Activated CD4-positive, alpha-beta T cell treated with anti-CD3 and anti-CD28 coated beads, Interleukin-2, amount 50 U/mL, for 48 hours (primary cell): ENCODE data around the gene PMVK.
"Not testable (repeated sequence)": the region's sequence is repeated elsewhere in the genome, so short reads cannot be mapped to it uniquely, and the experiment has no call there.

ENCODE experiments used
- DNase-seq, 2 experiments: peaks; one replicate each; pipeline ENCODE4 v3.0.0-alpha.2; 2020

Gene PMVK

DNA sequence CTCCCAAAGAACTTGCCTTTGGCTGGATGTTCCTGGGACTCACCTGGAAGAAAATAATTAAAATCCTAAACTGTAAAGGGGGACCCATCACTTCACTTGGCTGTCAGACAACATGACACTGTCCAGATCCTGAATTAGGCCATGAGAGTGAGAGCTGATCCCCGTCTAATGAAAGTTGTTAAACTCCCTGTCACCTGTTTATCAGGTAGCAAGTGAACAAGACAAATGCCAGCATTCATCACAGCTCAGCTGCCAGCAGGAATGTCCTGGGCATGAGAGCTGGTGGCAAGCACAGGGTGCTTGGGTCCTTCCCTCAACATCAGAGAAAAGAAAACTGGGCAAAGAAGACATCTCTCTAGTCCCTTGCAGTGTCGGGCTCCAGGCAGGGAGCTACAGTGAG, 23.8 kb downstream of the PMVK start:
- no peak for DNase-seq

DNA sequence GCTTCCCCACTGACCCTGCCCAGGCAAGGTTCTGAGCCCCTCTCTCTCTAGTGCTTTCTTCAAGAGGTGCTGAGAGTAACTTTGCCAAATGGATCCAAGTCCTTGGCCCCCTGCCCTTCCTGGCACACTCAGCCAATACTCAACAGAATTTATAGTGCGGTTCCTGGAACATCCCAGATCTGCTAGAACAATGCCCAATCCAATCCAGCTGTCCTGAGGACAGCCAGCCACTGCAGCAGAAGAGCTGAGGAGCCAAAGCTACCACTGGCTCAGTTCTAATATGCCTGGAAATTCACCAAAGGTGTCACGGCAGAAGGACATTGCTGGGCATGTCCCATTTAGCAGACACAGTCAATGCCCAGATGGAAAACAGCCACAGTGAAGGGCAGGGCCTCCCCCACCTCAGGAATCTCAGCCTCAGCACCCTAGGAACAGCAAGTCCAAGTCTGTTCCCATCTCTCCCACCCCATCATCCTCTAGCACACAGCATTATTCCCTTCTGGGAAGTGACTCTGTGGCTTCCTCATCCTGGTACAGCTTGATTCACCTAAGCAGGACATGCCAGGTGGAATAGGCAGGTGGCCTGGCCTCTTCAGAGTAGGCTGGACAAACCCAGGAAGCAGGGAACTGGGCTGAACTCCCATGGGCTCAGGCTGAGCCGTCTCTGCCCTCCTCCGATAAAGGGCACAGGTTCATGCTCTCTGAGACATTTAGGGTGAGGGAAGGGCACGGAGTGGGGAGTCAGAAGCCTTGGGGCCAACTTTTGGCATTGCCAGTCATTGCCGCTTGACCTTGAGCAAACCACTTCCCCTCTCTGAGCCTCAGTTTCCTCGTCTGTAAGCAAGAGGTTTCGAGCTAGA, 24.6 kb downstream of the PMVK start:
- DNase-seq = no peak

DNA sequence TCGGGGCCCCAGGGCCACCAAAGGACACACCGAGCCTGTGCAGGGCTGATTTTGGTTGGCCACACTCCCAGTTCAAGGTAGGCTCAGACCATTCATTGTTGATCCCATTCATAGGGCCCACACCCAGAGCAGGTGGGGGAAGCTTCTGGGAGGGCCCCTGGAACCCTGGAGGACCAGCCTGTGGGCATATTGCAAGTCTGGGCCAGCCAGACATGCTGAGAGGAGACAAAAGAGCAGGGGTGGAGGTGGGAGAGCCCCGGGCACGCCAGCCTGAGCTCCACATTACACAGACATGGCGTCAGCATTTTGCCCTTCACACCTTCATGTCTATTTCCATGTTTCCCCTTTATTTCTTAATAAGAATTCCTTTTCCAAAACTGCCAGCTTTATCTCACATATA, 25.7 kb downstream of the PMVK start:
- no peak for DNase-seq

DNA sequence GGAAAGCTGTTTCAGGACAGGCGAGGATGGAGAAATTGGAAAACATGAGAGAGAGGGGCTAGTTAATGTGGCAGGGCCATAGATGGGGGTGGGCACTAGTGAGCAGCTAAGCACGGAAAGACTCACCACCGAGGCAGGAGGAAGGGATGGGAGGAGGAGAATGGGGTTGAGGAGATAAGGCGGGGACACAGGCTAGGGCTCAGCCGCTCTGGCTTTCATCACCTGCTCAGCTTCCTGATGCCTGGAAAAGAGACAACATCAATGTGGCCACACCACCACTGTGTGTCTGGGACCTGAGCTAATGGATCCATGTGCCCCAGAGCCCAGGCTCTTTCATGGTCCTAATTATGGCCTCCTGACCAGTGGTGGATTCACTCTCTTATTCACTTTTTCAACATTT, 27.6 kb downstream of the PMVK start:
- no peak for DNase-seq

DNA sequence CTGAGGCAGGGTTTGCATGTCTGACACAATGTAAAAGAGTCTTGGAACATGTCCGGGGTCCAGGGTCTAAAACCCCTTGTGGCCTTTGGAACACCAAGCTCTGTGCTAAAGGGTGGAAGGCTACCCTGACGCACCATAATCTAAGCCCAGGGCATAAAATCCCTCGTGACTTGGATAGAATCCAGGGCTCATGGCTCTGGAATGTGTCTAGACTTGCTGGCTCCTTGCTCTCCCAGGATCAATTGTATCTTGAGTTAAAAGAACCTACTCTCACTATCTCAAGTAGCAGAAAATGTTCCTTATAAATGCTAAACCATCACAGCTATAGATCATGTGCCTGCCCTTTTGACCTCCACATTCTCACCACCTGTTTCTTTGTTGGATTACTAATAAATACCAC, 28.4 kb downstream of the PMVK start:
- not testable (repeated sequence) for DNase-seq

DNA sequence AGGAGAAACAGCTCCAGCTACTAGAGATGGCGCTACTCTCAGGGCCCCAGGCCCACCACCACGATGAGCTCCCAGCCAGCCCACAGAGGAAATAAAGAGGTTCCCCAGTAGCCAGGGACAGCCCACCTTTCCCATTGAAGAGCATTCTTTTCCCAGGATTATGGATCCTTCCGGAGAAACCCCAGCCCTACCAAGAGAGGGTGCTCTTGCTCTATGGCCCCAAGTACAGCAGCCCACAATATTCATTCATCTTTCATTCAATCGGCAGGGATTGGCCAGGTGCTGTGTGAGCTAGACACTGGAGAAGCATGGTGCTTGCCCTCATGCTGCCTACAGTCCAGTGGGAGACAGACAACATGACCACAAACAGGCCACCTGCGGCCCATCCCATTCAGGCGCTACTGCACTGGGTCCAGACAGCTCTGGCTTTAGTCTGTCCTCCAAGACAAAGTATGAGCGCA, 29.9 kb downstream of the PMVK start:
- DNase-seq = no peak

DNA sequence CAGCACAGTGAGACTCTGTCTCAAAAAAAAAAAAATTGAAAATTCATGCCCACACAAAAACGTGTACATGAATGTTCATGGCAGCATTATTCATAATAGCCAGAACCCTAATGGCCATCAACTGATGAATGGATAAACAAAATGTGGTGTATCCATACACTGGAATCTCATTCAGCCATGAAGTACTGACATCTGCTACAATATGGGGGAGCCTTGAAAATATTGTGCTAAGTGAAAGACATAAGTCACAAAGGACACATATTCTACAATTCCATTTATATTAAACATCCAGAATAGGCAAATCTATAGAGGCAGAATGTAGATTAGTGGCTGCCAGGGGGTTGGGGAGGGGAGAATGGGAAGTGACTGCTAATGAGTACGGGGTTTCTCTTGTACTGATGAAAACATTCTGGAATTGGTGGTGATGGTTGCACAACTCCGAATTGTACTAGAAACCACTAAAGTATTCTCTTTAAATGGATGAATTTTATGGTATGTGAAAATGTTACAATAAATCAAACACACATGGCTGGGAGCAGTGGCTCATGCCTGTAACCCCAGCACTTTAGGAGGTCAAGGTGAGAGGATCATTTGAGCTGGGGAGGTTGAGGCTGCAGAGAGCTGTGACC, 33.5 kb downstream of the PMVK start:
- DNase-seq = no peak

DNA sequence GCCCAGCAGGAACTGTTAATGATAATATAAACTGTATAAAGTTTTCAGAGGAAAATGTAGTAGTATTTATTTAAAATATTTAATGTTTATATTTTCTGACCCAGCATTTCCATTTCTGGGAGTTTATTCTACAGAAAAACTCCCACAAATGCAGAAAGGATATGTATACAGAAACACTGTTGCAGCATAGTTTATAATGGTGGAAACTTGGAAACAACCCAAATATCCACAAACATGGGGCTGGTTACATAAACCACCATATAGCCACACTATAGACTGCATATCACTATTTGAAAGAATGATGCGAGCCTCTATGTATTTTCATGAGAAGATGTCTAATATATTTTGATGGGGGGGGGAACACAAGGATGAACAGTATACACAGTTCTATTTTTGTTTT, 34.9 kb downstream of the PMVK start:
- DNase-seq = no peak

DNA sequence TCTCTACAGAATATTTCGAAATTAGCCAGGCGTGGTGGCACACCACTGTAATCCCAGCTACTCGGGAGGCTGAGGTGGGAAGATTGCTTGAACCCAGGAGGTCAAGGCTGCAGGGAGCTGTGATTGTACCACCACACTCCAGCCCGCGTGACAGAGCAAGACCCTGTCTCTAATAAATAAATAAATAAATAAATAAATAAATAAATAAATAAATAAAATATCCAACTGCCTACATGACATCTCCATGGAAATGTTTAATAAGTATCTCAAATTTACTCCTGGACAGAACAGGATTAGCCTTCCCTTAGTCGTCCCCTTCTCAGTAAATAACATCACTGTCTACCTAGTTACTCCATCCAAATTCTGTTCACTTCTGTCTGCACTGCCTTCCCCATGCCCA, 37.5 kb downstream of the PMVK start:
- DNase-seq = no peak

DNA sequence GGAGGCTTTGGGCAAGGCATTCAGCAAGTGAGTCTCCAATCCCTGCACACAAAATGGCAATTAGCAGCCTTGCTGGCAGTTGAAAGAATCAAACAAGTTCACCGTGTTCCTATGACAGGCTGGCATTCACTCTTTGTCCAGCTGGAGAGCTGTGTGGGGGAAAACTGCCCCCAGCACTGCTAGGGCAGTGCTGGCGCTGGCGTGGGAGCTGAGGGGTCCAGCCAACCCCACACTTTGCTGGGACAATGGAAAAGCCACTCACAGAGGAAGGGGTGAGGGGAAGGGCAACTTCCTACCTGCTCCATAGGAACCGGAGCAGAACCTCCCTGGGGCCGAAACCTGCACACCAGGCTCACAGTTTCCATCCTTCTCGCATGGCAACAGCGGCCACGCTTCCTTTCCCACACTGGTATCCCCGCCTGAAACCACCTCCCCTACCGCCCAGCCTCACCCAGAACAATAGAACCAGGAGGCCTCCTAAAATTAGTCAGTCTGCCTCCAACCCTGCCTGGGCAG, 39.7 kb downstream of the PMVK start:
- DNase-seq = no peak

DNA sequence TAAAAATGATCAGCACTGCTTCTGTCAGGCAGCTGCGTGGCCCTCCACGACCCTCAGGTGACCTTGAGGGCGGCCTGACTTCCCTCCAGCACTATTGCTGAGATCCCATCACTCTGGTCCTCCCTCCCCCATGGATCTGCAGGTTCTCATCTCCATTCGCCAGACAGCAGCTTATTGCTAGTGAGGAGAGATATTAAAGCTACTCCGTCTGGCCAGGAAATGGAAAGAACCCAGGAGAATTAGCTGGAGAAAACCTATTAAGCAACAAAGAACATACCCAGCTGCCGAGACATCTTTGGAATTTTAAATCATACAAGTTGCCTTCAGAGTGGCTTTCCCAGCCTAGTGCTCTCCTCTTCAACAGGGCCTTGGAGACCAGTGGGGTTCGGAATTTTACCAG, 40.7 kb downstream of the PMVK start:
- no peak for DNase-seq

DNA sequence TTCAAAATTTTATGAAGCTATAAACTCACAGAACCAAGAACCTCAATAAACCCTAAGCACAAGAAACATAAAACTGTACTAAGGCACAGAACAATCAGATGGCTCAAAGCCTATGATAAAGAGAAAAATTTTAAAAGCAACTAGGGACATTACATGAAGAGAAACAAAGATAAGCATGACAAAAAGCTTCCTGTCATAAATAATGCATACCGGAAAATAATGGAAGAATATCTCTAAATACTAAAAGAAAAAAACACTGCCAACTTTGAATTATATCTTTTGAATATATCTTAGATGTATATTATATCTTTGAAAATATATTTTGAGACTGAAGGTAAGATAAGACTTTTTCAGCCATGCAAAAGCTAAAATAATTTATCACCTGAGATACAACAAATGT, 45.1 kb downstream of the PMVK start:
- DNase-seq = no peak

DNA sequence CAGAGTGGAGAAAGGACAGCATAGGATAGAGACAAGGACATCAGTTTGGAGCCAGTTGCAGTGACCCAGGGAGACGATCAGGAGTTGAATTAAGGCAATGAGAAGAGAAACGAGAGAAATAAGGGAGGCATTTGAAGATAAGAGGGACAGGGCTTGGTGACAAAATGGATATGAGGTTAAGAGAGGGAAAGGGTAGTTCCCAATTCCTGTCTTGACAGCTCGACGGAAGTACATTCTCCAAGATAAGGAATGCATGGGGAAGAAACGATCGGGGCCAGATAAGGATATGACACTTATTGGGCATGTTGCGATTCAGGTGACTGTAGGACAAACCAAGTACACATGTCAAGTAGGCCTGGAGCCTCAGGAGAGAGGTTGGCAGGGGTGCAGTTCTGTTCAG, 47.8 kb downstream of the PMVK start:
- no peak for DNase-seq

DNA sequence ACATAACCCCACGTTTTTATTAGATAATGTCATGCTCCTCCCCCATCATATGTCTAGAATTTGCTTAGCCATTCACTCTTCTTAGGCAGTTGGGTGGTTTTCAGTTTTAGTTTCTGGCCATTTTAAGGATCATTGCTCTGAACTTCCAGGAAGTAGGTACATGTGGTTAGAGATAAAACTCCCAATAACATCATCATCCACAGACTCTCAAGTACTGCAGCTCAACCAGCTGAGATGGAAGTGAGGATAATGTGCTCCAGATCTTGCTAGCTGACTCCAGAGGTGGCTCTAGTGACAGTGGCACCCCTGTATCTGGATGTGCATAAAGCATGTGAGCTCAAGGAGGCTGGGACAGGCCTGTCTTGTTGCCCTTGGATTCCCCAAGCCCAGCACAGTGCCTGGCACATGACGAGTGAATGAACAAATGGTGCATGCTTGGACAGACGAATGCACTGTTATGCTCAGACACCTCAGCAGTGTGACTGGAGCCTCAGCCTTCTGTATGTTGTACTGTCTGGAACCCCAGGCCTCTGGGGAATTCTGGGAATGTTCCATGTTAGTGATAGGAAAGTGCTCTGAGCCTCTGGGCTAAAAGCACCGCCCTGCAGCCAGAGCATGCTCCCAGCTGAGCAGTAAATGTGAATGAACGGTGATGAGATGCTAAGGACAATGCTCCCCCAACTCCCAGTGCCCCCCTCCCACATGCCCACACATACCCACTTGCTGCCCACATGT, 50.1 kb downstream of the PMVK start:
- DNase-seq = no peak

DNA sequence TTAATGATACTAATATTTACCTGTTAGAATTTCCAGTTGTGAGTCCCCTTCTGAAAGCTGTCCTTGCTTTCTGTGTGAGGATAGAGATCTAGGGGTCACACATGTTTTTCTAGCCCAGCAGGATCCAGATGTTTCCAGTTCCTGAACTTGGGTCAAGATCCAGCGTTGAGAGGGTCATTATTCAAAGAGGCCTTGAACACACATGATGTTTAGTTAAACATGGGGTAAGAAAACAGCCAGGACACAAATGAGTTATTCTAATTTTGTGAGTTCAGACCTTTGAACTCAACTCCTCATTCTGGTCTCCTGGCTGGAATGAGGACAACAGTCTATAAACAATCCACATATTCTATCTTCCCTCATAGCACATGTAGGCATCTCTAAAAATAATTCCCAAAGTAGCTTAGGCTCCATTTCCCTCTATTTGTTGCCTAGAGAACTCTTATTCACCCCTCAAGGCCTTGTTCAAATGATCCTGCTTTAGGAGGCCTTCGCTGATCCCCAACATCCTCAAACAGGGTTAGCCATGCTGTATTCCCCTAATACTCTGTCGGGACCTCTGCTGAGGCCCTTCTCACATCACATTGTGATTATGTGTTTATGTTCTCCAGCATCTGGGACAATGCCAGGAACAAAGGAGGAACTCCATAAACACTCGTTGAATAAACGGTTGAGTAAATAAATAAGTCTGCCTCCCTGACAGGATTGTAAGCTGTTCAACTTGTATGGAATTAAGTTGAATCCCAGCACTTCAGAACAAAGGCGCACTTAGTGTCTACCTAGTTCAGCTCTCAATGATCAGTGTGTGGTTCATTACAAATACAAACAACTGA, 51.4 kb downstream of the PMVK start:
- DNase-seq = no peak

DNA sequence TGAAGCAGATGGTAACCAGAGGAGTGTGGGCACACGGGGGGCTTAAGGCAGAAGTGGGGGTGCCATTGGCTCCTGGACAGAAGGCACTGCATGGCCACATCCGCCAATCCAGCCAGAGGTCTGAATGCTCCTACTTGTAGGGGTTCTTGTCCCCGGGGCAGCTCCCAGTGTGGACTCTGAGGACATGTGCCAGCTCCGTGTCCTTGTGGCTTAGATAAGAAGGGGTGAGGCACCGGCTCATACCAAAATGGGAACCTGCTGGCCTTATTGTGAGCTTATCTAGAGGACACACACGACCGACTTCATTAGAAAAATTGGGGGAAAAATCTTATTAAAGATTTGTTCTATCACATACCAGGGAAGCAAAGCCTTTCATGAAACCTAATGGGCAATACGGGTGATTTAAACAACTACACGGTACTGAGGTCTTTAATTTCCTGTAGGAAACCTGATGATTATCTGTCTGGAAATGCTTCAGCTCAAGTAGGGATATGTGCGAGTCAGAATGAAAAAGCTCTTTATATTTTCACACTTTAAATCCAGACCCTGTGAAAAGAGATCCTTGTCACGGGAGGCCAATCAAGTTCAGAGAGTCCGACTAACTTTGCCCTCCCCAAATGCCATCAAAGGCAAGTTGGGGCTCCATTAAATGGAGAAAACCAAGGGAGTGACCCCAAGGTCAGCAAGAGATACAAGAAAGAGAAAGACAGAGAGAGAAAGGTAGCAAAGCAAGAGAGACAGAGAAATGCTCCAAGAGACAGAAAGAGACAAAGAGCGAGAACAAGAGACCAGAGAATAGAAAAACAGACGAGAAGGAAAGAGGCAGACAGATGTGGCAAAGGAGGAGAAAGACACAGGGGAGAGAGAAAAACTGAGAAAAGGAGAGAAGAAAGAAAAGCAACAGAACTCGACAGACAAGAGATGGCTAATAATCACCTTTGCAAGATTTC, 52.3 kb downstream of the PMVK start:
- no peak for DNase-seq

DNA sequence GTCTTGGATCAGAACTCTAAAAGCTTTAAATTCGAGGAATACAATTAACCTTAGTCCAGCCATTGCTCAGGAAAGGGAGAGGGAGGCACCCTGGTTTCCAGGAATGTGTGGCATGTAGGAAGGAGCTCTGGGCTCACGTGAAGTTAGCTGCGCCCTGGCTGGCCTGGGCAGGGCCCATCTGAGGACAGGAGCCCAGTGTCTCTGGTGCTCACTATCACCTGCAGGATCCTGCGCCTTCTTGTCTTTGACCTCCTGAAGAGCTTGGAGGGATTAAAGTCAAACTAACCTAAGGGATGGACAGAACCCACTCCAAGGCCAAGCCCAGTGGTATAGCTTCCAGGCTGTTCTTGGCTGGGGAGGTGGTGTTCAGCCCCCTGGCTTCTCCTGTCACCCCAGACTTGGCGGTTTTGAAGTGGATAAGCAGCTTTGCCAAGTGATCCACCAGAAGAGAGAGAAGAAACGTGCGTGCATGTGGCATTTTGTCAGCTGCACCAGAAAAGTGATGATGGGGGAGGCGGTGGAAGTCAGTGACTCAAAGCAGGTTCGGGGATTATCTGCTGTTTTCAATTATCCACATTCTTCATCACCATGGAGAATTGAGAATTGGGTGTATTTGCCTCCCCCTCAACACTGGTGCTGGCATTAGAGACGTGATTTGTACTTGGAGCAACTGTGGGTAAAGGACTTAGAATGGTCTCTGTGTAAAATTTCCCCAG, 54.5 kb downstream of the PMVK start:
- no peak for DNase-seq

DNA sequence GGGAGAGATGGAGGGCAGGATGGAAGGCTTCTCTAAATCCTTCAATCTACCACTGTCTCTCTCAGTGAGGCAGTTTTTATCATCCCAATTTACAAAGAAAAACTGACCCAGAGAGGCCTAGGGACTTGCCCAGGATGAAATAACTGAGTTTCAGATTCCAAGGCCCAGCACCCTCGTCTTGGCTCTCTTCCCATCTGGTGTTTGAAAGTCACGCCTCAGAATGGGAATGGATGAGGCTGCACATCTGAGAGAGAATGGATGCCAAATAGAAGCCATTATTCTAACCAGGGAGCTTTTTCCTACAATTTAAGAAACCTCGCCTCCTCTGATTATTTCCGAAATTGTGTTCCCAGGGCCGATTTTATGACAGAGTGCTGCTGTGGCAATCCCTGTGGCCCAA, 55.8 kb downstream of the PMVK start:
- no peak for DNase-seq

DNA sequence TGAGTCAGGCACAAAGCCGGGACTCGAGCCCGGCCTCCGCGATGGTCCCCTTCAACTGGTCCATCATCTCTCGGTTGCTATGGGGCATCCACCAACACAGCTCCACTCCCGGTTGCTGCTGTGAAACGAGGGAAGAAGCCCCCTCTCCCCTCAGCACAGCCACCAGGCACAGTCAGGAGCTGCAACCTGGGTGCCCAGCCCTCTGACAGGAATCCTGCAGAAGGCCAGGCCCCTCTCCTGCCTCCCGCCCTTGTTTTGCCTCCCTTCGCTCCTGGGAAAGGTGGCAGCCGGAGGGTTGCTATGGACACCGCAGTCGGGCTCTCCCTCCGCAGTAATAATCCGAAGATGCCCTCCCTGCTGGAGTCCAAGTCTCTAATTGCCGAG, 57.5 kb downstream of the PMVK start:
- DNase-seq = no peak

DNA sequence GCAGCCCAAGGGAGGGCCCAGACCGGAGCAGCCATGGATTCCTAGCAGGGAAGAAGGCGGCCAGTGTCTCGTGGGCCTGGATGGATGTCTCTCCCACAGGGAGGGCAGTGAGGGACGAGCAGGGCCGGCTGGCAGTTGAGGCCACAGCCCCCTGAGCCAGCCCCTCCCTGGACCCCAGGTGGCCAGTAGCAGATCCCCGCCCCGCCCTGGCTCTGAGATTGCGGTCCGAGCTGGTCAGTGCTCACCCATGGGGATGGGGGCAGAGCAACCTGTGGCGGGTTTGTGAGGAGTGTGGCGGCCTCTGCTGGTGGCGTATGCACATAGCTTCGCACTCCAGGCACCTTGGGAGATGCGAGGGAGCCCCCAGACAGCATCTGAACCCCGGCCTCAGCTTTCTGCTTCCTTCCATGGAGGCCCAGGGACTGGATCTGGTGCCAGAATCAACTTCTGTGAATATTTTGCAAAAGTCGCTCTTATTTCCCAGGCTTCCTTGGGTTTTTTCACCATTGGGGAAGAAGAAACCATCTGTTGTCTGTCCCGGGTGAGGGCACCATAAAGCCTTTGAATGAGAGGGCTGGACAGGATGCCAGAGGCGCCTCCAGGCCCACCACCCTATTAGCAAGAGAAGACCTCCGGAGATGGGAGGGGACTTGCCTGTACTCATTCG, 58.0 kb downstream of the PMVK start:
- DNase-seq = peak; percentile 79 to 84
